ENCODE data around the gene ARL1.
A peak's percentile ranks its signal among the peaks of the same experiment; 100 is the strongest.
"Not testable (repeated sequence)": the region's sequence is repeated elsewhere in the genome, so short reads cannot be mapped to it uniquely, and the experiment has no call there.

The ARL1 gene

GRCh38 chr12:101407436-101408345 lies at the start of gene ARL1:
TSS of gene ARL1 (minus strand) at chr12:101407772. CDS start at chr12:101407645, 127 bp downstream.
- DNase-seq (ENCODE audit: low read depth in 3 of 3) = peak; percentile 67 to 82 (median 71)

DNA sequence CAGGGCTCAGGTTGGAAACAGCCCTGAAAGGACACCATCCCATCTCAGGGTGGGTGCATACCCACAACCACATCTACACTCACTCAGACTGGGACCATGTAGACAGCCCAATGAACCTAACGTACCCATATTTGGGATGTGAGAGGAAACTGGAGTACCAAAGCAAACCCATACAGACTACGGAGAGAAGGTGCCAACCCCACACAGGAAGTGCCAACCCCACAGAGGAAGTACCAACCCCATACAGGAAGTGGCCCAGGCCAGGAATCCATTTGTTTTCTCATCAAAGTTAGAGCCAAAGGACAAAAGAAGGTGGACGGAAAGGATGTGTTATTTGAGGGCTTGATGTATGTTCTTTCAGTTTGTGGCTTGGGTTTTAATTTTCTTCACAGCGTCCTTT lies 48.1 kb upstream of the ARL1 start:
- DNase-seq (ENCODE audit: low read depth in 3 of 3) = no peak

DNA sequence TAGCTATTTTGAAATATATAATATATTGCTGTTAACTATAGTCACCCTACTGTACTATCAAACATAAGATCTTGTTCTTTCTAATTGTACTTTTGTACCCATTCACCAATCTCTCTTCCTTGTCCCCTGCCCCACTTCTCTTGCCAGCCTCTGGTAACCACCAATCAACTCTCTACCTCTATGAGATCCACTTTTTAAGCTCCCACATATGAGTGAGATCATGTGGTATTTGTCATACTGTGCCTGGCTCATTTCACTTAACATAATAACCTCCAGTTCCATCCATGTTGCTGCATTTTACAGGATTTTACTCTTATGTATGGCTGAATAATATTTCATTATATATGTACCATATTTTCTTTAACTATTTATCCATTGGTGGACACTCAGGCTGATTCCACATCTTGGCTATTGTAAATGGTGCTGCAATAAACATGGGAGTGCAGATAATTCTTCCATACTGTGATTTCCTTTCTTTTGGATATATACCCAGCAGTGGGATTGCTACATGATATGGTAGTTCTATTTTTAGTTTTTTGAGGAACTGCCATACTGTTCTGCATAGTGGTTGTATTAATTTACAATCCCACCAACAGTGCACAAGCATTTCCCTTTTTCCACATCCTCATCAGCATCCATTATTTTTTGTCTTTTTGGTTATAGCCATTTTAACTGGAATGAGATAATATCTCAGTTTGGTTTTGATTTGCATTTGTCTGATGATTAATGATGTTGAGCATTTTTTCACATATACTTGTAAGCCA lies 34.1 kb upstream of the ARL1 start:
- DNase-seq (ENCODE audit: low read depth in 3 of 3) = no peak

GRCh38 chr12:101439236-101439635 lies 31.7 kb upstream of the ARL1 start:
- DNase-seq (ENCODE audit: low read depth in 3 of 3) = no peak

DNA sequence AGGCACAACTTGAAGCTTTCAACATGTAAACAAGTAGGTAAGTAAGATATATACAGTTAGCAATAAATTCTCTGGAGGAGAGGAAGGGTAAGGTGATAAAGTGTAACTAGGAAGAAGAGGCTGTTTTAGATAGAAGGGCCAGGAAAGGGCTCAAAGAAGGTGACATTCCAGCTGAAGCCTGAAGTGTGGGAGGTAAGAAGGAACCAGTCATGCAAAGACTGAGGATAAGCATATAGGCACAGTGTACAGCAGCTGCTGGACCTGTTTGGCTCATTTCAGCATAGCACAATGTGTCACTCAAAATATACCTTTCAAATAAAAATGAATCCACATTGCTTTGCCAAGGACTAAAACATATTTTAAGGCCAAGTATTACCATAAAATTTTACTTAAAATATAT lies 28.6 kb upstream of the ARL1 start:
- DNase-seq (ENCODE audit: low read depth in 3 of 3) = no peak

GRCh38 chr12:101430456-101430855 lies 22.9 kb upstream of the ARL1 start:
- DNase-seq (ENCODE audit: low read depth in 3 of 3) = no peak

GRCh38 chr12:101424620-101425019 lies 17.0 kb upstream of the ARL1 start:
- DNase-seq (ENCODE audit: low read depth in 3 of 3) = no peak

DNA sequence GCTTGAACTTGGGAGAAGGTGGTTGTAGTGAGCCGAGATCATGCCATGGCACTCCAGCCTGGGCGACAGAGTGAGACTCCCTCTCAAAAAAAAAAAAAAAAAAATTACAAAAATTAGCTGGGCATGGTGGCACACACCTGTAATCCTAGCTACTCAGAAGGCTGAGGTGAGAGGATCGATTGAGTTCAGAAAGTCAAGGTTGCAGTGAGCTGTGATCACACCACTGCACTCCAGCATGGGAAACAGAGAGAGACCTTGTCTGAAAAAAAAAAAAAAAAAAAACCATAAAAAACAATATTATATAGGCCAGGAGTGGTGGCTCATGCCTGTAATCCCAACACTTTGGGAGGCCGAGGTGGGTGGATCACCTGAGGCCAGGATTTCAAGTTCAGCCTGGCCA lies 14.5 kb upstream of the ARL1 start:
- DNase-seq (ENCODE audit: low read depth in 3 of 3) = not testable (repeated sequence)

DNA sequence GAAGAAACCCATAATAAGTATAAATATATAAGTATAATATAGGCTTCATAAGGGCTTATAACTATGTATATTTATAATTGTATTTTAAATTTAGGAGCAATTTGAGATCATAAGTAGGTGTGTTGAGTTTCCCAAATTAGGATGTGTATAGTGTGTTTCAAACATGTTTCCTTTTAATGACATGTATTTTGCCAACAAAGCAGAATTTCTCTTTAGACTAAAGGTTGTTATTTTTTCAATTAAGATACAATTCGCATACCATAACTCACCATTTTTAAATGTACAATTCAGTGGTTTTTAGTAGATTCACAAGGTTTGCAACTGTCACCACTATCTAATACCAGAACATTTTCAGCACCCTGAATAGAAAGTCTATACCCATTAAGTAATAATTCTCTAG lies 7.7 kb upstream of the ARL1 start:
- no peak for DNase-seq (ENCODE audit: low read depth in 3 of 3)

GRCh38 chr12:101414533-101415119 lies 7.1 kb upstream of the ARL1 start:
- DNase-seq (ENCODE audit: low read depth in 3 of 3) = no peak

DNA sequence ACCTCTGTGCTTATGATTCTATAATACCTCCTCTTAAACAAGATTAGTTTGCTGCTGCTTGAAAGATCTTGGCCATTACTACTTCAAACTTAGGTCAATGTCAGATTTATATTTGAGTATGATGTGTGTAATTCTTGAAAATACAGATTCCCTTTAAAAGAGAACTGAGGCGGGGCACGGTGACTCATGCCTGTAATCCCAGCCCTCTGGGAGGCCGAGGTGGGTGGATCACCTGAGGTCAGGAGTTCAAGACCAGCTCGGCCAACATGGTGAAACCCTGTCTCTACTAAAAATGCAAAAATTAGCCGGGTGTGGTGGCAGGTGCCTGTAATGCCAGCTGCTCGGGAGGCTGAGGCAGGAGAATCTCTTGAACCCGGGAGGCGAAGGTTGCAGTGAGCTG lies 2.6 kb upstream of the ARL1 start:
- DNase-seq (ENCODE audit: low read depth in 3 of 3) = not testable (repeated sequence)

DNA sequence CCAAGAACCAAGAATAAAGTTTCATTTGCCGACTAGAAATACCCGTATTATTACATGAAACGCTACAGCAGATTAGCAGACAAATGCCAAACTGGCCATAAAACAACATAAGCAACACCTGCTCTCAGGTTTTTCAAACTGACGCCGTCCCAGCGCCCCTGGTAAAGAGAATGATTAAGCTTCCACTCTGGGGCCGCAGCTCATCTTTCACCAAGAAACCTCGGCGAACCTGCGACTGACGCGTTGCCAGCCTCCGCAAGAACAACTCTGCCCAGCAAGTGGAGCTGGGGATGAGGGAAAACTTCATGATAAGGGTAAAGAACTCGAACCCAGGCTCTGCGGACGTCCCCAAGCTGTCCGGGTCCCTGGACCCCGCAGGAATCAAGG lies 530 bp downstream of the ARL1 start:
- peak in 2 of 3 experiments; percentile 3 for DNase-seq (ENCODE audit: low read depth in 3 of 3)

DNA sequence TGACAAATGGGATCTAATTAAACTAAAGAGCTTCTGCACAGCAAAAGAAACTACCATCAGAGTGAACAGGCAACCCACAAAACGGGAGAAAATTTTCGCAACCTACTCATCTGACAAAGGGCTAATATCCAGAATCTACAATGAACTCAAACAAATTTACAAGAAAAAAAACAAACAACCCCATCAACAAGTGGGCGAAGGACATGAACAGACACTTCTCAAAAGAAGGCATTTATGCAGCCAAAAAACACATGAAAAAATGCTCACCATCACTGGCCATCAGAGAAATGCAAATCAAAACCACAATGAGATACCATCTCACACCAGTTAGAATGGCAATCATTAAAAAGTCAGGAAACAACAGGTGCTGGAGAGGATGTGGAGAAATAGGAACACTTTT lies 16.4 kb downstream of the ARL1 start:
- not testable (repeated sequence) for DNase-seq (ENCODE audit: low read depth in 3 of 3)

DNA sequence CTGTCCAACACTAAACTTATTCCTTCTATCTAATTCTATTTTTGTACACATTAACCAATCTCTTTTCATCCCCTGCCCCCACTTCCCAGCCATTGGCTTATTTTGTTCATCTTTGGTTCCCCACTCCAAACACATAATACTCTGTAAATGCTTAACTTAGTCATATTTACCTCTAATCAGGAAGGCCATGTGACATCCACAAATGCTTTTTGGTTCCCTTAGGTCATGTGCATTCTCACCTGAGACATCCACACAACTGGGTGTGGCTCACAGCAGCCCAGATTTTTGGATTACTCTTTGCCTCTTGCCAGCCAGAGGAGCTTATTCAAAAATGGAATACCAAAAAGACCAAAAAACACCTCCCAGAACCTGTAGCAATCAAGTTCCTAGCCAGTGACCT lies 28.4 kb downstream of the ARL1 start:
- no peak for DNase-seq (ENCODE audit: low read depth in 3 of 3)

DNA sequence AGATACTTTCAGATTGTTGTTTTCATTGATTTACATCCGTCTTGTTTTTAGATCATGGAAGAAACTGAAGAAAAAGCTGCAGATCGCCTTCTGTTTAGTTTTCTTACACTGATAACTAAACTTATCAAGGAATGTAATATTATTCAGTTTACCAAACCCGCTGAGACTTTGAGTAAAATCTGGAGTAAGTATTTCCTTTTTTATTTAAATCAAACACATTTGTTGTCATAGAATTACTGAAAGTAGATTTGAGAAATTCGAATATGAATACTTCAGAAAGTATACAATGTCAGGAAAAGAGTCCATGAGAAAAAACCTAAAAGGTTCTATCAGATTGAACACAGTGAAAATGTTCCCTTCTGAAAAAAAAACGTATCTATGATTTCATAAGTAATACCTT lies 32.0 kb downstream of the ARL1 start:
- DNase-seq (ENCODE audit: low read depth in 3 of 3) = no peak

DNA sequence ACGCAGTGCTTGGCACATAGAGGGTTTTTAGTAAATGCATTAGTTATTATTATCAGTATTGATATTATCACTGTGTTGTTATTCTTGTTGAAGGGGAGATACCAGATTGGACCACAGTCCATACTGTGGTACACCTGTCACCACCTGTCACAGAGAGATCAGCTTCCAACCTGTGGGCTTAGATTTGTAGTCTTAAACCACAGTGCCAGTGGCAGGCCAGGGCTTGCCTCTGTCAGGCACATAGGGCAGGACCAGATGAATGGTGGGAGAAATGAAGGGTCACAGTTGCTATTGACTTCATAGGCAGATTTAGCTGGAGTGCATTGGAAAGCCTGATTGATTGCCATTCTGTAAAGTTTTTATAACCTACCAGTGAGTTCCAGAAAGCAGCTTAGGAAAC lies 35.1 kb downstream of the ARL1 start:
- no peak for DNase-seq (ENCODE audit: low read depth in 3 of 3)

DNA sequence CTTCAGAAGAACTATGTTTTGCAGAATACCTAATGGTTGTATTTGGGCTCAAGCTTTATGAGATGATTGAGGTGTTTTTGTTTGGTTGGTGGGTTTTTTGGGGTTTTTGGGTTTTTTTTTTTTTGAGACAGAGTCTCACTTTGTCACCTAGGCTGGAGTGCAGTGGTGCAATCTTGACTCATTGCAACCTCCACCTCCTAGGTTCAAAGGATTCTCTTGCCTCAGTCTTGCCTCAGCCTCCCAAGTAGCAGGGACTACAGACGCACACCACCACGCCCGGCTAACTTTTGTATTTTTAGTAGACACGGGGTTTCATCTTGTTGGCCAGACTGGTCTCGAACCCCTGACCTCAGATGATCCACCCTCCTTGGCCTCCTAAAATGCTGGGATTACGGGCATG lies 39.6 kb downstream of the ARL1 start:
- no peak for DNase-seq (ENCODE audit: low read depth in 3 of 3)

- no peak for DNase-seq (ENCODE audit: low read depth in 3 of 3)
Observed at GRCh38 chr12:101361455-101361854, 46.1 kb downstream of the ARL1 start.

DNA sequence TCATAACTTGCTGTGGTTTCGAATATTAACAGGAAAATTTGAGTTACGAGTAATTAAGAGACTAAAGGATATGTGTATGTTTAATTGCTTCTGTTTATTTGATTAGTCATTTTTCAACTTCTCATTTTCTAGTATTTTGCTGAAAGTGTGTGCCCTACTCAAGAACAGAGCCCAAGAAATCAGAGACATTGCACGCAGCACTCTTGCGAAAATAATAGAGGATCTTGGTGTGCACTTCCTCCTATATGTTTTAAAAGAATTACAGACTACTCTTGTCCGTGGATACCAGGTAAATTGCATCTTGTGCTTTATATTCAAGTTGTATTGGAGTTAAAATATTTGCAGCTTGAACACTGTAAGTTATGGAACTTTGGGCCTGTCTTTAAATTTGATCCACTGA lies 50.8 kb downstream of the ARL1 start:
- DNase-seq (ENCODE audit: low read depth in 3 of 3) = no peak

- no peak for DNase-seq (ENCODE audit: low read depth in 3 of 3)
Observed at GRCh38 chr12:101351682-101352081, 55.9 kb downstream of the ARL1 start.

DNA sequence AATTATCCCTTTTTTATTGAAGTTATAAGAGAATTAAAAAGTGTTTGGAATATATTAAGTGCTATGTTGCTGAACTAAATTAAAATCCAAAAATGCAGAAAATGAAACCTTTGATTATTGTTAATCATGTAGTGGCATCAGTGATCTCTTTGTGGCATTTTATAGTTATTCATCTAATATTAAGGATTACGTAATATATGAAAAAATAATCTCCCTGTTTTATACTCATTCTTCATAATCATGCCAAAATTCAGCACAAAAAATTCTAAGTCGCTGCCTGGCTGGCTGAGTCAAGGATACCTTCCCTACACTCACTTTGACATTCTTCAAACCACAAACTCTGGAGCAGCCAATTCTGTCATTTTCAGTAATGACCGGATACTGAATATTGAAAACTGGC lies 63.7 kb downstream of the ARL1 start:
- no peak for DNase-seq (ENCODE audit: low read depth in 3 of 3)

Measured in stimulated activated CD4-positive, alpha-beta T cell treated with anti-CD3 and anti-CD28 coated beads, TNF-alpha, amount 100 ng/mL, for 24 hours (primary cell).